B cell (primary cell): Measurements from ENCODE around the gene RERE. TPM values are rescaled to one million over a fixed set of nuclear protein-coding genes. Genes with fewer than 3 reads are reported as not detected.

Experiments
- ATAC-seq: fragments of 200-7000 bp; cut with Tn5 transposase; one replicate; pipeline ENCODE4 v1.10.0; 2021; ENCODE audit warnings: low read depth, mild to moderate bottlenecking, moderate number of reproducible peaks, moderate library complexity
- CTCF ChIA-PET: fragments of 350-600 bp; sonication (Branson Sonifier 250); formaldehyde crosslinking; loops from one replicate; lab custom pipeline; 2021; ENCODE audit warnings: antibody characterized with exemption, inconsistent platforms; lab: Charles Lee
- POLR2A ChIA-PET: fragments of 350-600 bp; sonication (Branson Sonifier 250); formaldehyde crosslinking; loops from one replicate; lab custom pipeline; 2021; ENCODE audit warnings: antibody characterized with exemption; lab: Charles Lee
- DNase-seq: peaks from one replicate; pipeline ENCODE4 v3.0.0; 2013
- H2AFZ ChIP-seq: 2 replicates; pipeline ENCODE4 v1.6.1; 2012; ENCODE audit warnings: mild to moderate bottlenecking, low read depth, low read length; ENCODE audit not compliant: insufficient read depth, poor library complexity, severe bottlenecking
- H3K27ac ChIP-seq, 2 donors: 1 replicate in 1 of 2; 2 replicates in 1 of 2; pipeline ENCODE4 v1.5.1; 2012 to 2013; ENCODE audit warnings: low read length in 2 of 2, mild to moderate bottlenecking in 2 of 2, moderate library complexity in 1 of 2
- H3K27me3 ChIP-seq, 4 experiments: fragments of 200-600 bp in 1 of 4; sonication (generic) in 1 of 4; replicated peaks in 1 of 4; 1 replicate in 2 of 4; 2 replicates in 2 of 4; pipeline versions ENCODE4 v1.6.1 to v1.7.0; 2013 to 2016; ENCODE audit warnings: low read length in 3 of 4, mild to moderate bottlenecking in 2 of 4, mixed read lengths in 1 of 4, moderate library complexity in 1 of 4; ENCODE audit not compliant: insufficient read depth in 4 of 4, control insufficient read depth in 3 of 4; ENCODE audit errors: control extremely low read depth in 1 of 4
- H3K36me3 ChIP-seq, 2 experiments: replicated peaks in 1 of 2; 1 replicate in 1 of 2; 2 replicates in 1 of 2; pipeline versions ENCODE4 v1.6.1 to v1.7.1; 2013; ENCODE audit warnings: low read length in 1 of 2; ENCODE audit not compliant: insufficient read depth in 2 of 2, control insufficient read depth in 1 of 2; ENCODE audit errors: control extremely low read depth in 1 of 2, extremely low read depth in 1 of 2
- H3K4me1 ChIP-seq, 2 donors: fragments of 200-600 bp in 1 of 2; sonication (generic) in 1 of 2; 1 replicate in 1 of 2; 2 replicates in 1 of 2; pipeline versions ENCODE4 v1.5.1 to v1.6.1; 2013 to 2017; ENCODE audit warnings: low read length in 2 of 2; ENCODE audit not compliant: control insufficient read depth in 2 of 2, insufficient read depth in 2 of 2
- H3K4me2 ChIP-seq: replicated peaks from 2 replicates; pipeline ENCODE3; 2012; ENCODE audit warnings: mild to moderate bottlenecking, low read depth, low read length; ENCODE audit not compliant: poor library complexity, severe bottlenecking
- H3K4me3 ChIP-seq, 5 experiments: fragments of 200-600 bp in 1 of 5; sonication (generic) in 1 of 5; 1 replicate in 3 of 5; 2 replicates in 2 of 5; pipeline versions ENCODE4 v1.5.1 to v1.7.0; 2011 to 2016; ENCODE audit warnings: low read length in 4 of 5, mild to moderate bottlenecking in 4 of 5, low read depth in 2 of 5, control low read depth in 1 of 5, moderate library complexity in 1 of 5; ENCODE audit not compliant: insufficient read depth in 1 of 5; ENCODE audit errors: control extremely low read depth in 1 of 5, extremely low read depth in 1 of 5
- H3K79me2 ChIP-seq: fragments of 200-600 bp; sonication (generic); one replicate; pipeline ENCODE4 v1.6.0; 2016; ENCODE audit warnings: low read length; ENCODE audit not compliant: control insufficient read depth, insufficient read depth
- H3K9ac ChIP-seq: fragments of 200-600 bp; sonication (generic); 2 replicates; pipeline ENCODE4 v1.6.1; 2017; ENCODE audit warnings: mild to moderate bottlenecking, low read length, moderate library complexity
- H3K9me3 ChIP-seq, 3 donors: one replicate each; pipeline versions ENCODE4 v1.6.1 to v1.7.1; 2013; ENCODE audit warnings: low read length in 2 of 3; ENCODE audit not compliant: control insufficient read depth in 2 of 3, insufficient read depth in 1 of 3; ENCODE audit errors: control extremely low read depth in 1 of 3
- H4K20me1 ChIP-seq: 2 replicates; pipeline ENCODE4 v1.6.0; 2012; ENCODE audit warnings: mild to moderate bottlenecking, low read length; ENCODE audit not compliant: insufficient read depth, control insufficient read depth, poor library complexity, severe bottlenecking
- H3K27ac Mint-ChIP-seq: one replicate; pipeline ENCODE4 v1.8.0; 2021; ENCODE audit warnings: mixed read lengths
- H3K27me3 Mint-ChIP-seq: one replicate; pipeline ENCODE4 v1.8.0; 2021; ENCODE audit warnings: mixed read lengths
- H3K4me1 Mint-ChIP-seq: one replicate; pipeline ENCODE4 v1.8.0; 2021; ENCODE audit warnings: mixed read lengths
- H3K4me3 Mint-ChIP-seq: one replicate; pipeline ENCODE4 v1.8.0; 2021; ENCODE audit warnings: mixed read lengths
- H3K9me3 Mint-ChIP-seq: one replicate; pipeline ENCODE4 v1.8.0; 2022; ENCODE audit warnings: mixed read lengths; ENCODE audit not compliant: insufficient read depth
- EZH2 ChIP-seq: IDR thresholded peaks from 2 replicates; pipeline ENCODE4 v1.6.1; 2012; ENCODE audit warnings: borderline replicate concordance, low read depth, mild to moderate bottlenecking, moderate library complexity, low read length; ENCODE audit not compliant: insufficient read depth, poor library complexity, severe bottlenecking
- WGBS: methylation state at CpG from one replicate; pipeline ENCODE4 v1.1.5; 2013; ENCODE audit warnings: missing lambda C conversion rate; ENCODE audit not compliant: insufficient coverage; 5-methylcytosine and 5-hydroxymethylcytosine counted together
- intact Hi-C: fragments of 100-400 bp; cut with micrococcal nuclease; formaldehyde crosslinking; loops from one replicate; pipeline ENCODE4 v1.10.0; 2022
- polyA plus RNA-seq: library from polyadenylated mRNA; depleted of rRNA; stranded (reverse); fragments of >200 nt; gene quantifications from 2 replicates; pipeline ENCODE4 v1.2.3, GENCODE V29; 2012
- total RNA-seq, 2 donors: library from RNA; stranded (reverse); fragments of 120-200 nt in 1 of 2; gene quantifications; 1 replicate in 1 of 2; 2 replicates in 1 of 2; pipeline versions ENCODE4 v1.2.3 to v1.2.4, GENCODE V29; 2013 to 2022
- TF ChIP-seq, protein P1 (sequence below): fragments of 200-600 bp; IDR thresholded peaks from one replicate; pipeline ENCODE4 v1.8.0; 2022; ENCODE audit warnings: antibody characterized with exemption, mild to moderate bottlenecking

Gene RERE
- total and polyA plus RNA-seq, 2 donors (not counting 1 experiment from before 2014, with no cell fraction given), result 27.3 to 132 TPM

DNA sequence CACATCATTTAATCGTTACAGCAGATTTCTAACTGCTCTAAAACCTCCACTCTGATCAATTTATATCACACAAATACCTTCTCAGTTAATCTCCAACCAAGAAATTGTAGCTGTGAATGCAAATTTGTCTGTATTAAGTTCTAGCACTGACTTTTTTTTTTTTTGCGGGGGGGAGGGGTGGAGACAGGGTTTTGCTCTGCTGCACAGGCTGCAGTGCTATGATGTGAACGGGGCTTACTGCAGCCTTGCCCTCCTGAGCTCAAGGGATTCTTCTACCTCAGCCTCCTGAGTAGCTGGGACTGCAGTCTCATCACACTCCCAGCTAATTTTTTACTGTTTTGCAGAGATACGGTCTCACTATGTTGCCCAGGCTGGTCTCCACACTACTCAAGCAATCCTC lies 163.6 kb downstream of the RERE start:
- Histone ChIP-seq H3K4me3 (no peak overlapping the region), H4K20me1 (no peaks in the 10 kb centered on the region), H3K9ac (no peak overlapping the region), H3K27me3 (no peaks in the 10 kb centered on the region), H3K79me2 (peaks cover 95% of the 10 kb centered on the region), H3K4me1 (peaks cover 43 to 44% of the 10 kb centered on the region in 2 donors), H3K9me3 (no peaks in the 10 kb centered on the region), H3K27ac (no peak overlapping the region), H2AFZ (no peak overlapping the region), H3K36me3 (peaks cover 0 to 10% of the 10 kb centered on the region in 2 experiments), H3K4me2 (peak overlapping the region; percentile 28)
- peak; percentile 69 for ATAC-seq
- peak; percentile 41 for DNase-seq
- WGBS, result 50% methylated on average over 2 of the region's 4 CpGs
- peaks cover 62% of the 10 kb centered on the region for H3K4me1 Mint-ChIP-seq
- peak overlapping the region; percentile 66 for H3K4me3 Mint-ChIP-seq
- intact Hi-C loops, result no loop called here
- H3K9me3 Mint-ChIP-seq, result no peaks in the 10 kb centered on the region
- H3K27me3 Mint-ChIP-seq, result no peaks in the 10 kb centered on the region
- H3K27ac Mint-ChIP-seq, result peak overlapping the region; percentile 75
- ChIA-PET CTCF (interaction anchor here (0.7 to 1.2 kb wide), 5 partner anchors 18 to 195 kb away, joined by 3 to 5 read pairs (median 3); no protein-coding TSS in a partner anchor), POLR2A (interaction anchor here (0.6 to 0.8 kb wide), 3 partner anchors 10 to 57 kb away, joined by 3 to 11 read pairs (median 3); no protein-coding TSS in a partner anchor)
- no peak for TF ChIP-seq EZH2
- TF ChIP-seq, protein P1, sequence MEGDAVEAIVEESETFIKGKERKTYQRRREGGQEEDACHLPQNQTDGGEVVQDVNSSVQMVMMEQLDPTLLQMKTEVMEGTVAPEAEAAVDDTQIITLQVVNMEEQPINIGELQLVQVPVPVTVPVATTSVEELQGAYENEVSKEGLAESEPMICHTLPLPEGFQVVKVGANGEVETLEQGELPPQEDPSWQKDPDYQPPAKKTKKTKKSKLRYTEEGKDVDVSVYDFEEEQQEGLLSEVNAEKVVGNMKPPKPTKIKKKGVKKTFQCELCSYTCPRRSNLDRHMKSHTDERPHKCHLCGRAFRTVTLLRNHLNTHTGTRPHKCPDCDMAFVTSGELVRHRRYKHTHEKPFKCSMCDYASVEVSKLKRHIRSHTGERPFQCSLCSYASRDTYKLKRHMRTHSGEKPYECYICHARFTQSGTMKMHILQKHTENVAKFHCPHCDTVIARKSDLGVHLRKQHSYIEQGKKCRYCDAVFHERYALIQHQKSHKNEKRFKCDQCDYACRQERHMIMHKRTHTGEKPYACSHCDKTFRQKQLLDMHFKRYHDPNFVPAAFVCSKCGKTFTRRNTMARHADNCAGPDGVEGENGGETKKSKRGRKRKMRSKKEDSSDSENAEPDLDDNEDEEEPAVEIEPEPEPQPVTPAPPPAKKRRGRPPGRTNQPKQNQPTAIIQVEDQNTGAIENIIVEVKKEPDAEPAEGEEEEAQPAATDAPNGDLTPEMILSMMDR, result no peak

DNA sequence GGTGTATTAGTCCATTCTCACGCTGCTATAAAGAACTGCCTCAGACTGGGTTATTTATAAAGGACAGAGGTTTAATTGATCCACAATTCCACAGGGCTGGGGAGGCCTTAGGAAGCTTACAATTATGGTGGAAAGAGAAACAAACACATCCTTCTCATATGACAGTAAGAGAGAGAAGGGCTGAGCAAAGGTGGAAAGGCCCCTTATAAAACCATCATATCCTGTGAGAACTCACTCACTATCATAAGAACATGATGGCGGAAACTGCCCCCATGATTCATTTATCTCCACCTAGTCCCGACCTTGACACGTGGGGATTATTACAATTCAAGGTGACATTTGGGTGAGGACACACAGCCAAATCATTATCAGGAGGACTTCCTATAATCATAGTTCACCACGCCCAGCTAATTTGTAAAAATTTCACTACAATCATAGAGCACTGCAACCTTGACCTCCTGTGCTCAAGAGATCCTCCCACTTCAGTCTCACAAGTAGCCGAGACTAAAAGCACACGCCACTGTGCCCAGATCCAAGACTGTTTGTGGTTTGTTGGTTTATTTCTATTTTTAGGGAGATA lies 164.9 kb downstream of the RERE start:
- Histone ChIP-seq H2AFZ (no peak overlapping the region), H4K20me1 (peaks cover 5% of the 10 kb centered on the region), H3K9ac (no peak overlapping the region), H3K4me3 (no peak overlapping the region), H3K36me3 (peaks cover 0 to 10% of the 10 kb centered on the region in 2 experiments), H3K27ac (peak overlapping the region in 1 of 2 donors; percentile 54), H3K4me1 (peaks cover 37 to 42% of the 10 kb centered on the region in 2 donors), H3K27me3 (no peaks in the 10 kb centered on the region), H3K9me3 (no peaks in the 10 kb centered on the region), H3K79me2 (peaks cover 96% of the 10 kb centered on the region), H3K4me2 (peak overlapping the region; percentile 24)
- Mint-ChIP-seq H3K4me1 (peaks cover 58% of the 10 kb centered on the region), H3K4me3 (peak overlapping the region; percentile 44), H3K27ac (peak overlapping the region; percentile 74), H3K27me3 (no peaks in the 10 kb centered on the region), H3K9me3 (no peaks in the 10 kb centered on the region)
- POLR2A ChIA-PET, result no interaction called here
- CTCF ChIA-PET, result interaction anchor here (0.7 to 2.0 kb wide), 3 partner anchors 11 to 91 kb away, joined by 3 to 7 read pairs (median 4); no protein-coding TSS in a partner anchor
- 100% methylated on average over 1 of the region's 7 CpGs for WGBS
- intact Hi-C loops, result no loop called here
- ATAC-seq (no peak), DNase-seq (no peak)
- TF ChIP-seq, protein P1, result no peak
- TF ChIP-seq EZH2, result no peak
